EH (cell line): ENCODE data around the gene RFC1.
"Not testable (repeated sequence)": the region's sequence is repeated elsewhere in the genome, so short reads cannot be mapped to it uniquely, and the experiment has no call there.

ENCODE experiments used
- DNase-seq: peaks from one replicate; pipeline ENCODE4 v3.0.0-alpha.2; 2015; ENCODE audit warnings: low read depth

Gene RFC1

DNA sequence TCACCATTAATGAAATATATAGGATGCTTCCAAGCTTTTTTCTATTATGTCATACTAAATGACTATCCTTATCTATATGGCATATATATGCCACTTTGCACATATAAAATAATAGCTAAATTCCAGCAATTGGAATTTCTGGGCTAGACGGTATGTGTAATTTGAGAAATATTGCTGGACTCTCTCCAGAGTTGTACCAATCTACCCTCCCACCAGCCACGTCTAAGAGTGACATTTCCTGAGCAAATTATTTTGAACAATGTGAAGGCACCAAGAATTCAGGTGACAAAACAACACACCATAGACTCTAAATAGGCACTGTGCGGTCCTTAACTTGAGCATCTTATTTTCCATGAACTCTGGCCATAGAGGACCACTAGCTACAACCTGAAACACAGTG lies 62.3 kb downstream of the RFC1 start:
- DNase-seq, result no peak

DNA sequence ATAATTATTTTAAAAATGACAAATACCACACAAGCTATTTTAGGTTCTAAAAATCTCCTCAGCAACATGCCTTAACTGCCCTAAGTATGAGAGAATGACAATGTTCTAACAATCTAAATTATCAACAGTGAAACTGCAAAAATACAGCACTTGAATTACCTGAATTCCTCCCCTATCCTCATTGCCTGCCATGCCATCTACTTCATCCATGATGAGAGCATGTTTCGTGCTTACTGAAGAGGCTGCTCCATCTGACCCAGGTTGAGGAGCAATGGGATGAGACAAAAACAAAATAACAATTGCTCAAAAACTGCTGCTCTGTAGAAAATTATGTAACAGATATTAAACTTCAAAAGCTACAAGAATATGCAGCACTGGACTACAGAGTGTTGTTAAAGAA lies 63.3 kb downstream of the RFC1 start:
- no peak for DNase-seq

- DNase-seq, result no peak
These were observed 70.4 kb downstream of the RFC1 start for GRCh38 chr4:39295784-39296183.

GRCh38 chr4:39292433-39292832 lies 73.7 kb downstream of the RFC1 start:
- DNase-seq, result not testable (repeated sequence)

GRCh38 chr4:39291686-39292085 lies 74.5 kb downstream of the RFC1 start:
- no peak for DNase-seq

GRCh38 chr4:39287223-39287622 lies 78.9 kb downstream of the RFC1 start:
- no peak for DNase-seq

DNA sequence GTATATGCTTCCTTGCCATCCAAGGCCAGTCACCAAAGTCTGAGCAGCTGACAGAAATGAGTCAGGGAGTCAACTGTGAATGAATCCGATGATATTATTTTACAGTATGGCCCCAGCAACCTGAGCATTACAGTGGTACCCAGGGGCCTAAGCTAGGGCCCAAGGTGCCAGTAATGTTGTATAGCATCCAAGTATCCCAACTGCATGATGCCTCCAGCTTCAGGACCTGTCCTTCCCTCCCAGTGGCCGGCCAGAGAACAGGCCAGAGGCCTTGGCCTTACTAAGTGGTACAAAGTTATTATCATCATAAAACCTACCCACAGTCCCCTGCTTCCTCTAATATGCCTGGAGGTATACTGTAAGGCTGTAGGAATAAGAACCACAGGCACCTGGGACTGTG lies 79.9 kb downstream of the RFC1 start:
- DNase-seq, result peak; percentile 7

GRCh38 chr4:39285853-39286252 lies 80.3 kb downstream of the RFC1 start:
- DNase-seq, result peak; percentile 11

DNA sequence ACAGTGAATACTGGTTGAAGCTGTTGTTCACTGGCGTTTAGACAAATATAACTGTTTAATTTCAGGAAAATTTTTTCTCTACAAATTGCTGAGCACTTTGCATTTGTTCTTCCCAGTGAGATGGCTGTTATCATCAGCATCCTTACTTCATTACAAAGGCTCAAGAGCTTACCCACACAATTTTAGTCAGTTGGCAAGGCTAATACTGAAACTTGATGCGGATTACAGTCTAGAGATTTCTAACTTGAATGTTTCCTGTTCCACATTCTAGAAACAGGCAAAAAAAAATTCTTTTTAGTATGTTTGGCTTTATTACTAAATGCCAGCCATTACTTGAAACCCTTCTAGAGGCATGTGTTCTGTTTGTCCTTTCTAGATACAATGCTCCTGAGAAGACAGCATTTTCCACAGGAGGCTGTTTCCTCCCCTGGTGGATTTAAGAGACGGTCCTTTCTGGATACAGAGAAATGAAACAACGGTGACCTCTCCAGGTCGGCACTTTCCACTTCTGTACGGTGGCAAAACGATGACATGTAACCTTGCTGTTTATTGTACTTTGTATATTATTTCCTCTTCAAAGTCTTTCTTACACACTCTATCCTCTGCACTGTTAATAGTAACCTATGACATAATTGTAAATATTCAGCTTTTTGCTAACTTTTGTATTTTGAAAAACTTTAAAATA lies 80.9 kb downstream of the RFC1 start:
- no peak for DNase-seq

DNA sequence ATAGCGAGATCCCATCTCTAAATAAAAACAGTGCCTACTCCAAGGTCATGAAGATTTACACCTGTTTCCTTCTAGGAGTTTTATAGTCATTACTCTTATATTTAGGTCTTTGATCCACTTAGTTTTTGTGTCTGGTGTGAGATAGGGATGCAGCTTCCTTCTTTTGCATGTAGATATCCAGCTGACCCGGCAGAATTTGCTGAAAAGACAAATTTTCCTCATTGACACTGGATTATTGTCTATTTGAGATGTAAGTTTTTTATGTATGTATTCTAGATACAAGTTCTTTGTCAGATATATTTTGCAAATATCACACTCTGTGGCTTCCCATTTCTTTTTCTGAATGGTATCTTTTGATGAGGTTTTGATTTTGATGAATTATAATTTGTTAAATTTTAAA lies 85.4 kb downstream of the RFC1 start:
- no peak for DNase-seq

DNA sequence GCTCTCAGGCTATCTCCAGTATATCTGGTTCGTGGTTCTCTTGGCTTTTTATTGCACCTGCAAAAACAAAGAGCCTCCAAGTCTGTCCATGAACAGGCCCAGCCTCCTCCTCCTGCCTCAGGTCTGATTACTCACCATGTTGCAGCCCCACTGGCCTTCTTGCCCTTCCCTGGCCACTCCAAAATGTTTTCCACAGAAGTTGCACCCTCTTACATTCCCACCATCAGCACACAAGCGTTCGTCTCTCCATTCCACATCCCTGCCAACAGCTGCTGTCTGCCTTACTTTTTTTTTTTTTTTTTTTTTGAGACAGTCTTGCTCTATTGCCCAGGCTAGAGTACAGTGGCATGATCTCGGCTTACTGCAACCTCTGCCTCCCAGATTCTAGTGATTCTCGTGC lies 86.7 kb downstream of the RFC1 start:
- DNase-seq, result no peak

- no peak for DNase-seq
These were observed 87.7 kb downstream of the RFC1 start for GRCh38 chr4:39278476-39278875.

DNA sequence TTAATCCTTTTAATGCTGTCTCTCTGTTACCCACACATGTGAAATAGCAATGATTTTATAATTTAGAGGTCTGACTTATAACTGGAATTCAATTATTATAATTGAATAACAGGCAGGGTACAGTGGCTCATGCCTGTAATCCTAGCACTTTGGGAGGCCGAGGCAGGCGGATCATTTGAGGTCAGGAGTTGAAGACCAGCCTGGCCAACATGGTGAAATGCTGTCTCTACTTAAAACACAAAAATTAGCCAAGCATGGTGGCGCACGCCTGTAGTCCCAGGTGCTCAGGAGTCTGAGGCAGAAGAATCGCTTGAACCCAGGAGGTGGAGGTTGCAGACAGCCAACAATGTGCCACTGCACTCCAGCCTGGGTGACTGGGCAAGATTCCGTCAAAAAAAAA lies 88.5 kb downstream of the RFC1 start:
- DNase-seq, result not testable (repeated sequence)

DNA sequence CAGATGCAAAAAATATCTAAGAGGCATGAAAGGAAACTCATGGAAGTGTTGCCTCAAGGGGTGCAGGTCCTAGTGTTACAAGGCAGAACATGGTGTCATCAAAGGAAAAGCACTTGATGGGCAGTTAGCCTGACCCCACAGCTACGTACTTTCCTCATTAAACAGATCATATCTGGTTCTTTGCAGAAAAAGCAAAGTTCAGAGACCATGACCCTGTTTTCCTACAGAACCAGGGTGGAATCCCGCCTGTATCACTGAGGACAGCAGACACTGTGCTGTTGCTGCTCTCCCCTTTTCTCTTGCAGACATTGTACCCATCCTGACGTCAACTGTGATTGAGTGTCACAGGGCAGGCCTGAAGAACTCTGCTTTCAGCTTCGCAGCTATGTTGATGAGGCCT lies 91.7 kb downstream of the RFC1 start:
- no peak for DNase-seq

DNA sequence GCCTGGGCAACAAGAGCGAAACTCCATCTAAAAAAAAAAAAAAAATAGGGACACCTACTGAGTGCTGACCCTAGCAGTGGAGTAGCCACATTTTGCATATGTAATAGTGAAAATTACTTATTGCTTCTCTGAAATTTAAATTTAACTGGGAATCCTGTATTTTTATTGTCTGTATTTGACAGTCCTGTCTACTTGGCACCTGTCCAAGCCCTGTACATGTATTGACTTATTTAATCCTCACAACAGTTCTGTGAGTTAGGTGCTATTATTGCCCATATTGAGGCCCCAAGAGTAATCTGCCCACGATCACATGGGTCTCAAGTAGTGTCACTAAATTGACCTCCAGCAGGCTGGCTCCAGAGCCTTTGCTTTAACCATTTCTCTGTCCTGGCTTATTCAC lies 102.3 kb downstream of the RFC1 start:
- DNase-seq, result no peak

DNA sequence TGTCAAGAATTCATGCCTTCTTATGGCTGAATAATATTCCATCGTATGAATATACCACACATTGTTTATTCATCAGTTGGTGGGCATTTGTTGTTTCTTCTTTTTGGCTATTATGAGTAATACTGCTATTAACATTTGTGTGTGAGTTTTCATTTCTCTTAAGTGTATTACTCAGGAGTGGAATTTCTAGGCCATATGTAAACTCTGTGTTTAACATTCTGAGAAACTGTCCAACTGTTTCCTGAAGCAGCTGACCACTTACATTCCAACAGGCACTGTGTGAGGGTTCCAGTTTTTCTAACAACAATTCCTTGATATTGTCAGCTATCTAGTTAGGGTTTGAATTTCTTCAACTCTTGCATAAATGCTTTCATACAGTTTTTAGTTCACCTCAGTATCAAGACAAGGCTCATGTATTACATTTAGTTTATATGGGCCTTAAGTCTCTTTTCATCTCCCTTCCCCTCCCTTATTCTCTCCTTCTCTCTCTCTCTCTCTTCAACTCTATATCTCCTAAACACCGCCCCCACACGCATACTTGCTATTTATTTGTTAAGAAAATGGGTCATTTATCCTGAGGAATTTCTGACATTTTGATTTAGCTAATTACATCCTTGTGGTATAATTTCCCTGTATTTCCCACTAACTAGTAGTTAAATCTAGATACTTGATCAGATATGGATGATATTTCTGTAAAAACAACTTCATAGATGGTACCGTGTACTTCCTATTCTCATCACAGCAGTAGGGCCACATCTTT lies 106.4 kb downstream of the RFC1 start:
- DNase-seq, result peak; percentile 70

GRCh38 chr4:39256436-39256835 lies 109.7 kb downstream of the RFC1 start:
- DNase-seq, result peak; percentile 50

- DNase-seq, result no peak
These were observed 110.3 kb downstream of the RFC1 start for GRCh38 chr4:39255871-39256270.

- DNase-seq, result peak; percentile 66
These were observed 110.9 kb downstream of the RFC1 start for GRCh38 chr4:39255266-39255665.

DNA sequence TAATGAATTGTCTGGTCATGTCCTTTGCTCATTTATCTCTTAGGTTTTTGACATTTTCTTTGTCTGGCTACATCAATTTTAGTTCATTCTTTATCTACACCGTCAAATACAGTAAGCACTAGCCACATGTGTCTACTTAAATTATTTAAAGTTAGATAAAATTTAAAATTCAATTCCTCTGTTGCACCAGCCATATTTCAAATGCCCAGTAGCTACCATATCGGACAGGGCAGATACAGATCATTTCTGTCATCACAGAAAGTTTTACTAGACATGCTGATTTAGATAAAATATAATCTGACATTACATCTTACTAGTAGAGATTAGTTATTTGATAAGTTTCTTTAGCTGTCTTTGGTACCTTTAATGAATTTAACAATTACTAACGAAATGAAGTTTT lies 122.7 kb downstream of the RFC1 start:
- no peak for DNase-seq
